ENCODE measurements around the gene TAOK3.

DNA sequence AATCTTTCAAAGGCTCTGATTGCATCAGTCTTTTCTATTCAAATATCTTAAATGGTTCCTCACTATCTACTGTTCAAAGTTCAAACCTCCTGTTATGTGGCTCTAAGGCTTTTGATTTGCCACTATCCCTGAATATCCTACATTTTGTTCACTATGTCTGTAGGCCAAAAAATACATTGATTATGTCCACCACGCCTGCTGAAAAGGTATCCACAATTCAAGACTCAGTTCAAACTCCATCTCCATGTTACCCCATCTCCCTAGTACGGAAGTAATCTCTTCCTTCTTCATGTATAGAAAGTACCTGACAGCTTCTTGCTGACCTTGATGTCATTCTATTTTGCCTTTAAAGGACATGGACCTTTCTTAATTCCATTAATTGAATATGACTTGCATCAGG, 24.8 kb downstream of the TAOK3 start:
- TF ChIP-seq, protein P1, sequence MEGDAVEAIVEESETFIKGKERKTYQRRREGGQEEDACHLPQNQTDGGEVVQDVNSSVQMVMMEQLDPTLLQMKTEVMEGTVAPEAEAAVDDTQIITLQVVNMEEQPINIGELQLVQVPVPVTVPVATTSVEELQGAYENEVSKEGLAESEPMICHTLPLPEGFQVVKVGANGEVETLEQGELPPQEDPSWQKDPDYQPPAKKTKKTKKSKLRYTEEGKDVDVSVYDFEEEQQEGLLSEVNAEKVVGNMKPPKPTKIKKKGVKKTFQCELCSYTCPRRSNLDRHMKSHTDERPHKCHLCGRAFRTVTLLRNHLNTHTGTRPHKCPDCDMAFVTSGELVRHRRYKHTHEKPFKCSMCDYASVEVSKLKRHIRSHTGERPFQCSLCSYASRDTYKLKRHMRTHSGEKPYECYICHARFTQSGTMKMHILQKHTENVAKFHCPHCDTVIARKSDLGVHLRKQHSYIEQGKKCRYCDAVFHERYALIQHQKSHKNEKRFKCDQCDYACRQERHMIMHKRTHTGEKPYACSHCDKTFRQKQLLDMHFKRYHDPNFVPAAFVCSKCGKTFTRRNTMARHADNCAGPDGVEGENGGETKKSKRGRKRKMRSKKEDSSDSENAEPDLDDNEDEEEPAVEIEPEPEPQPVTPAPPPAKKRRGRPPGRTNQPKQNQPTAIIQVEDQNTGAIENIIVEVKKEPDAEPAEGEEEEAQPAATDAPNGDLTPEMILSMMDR (IDR thresholded peaks at IDR 0.05), result no peak
- no peak for TF ChIP-seq POLR2A (IDR thresholded peaks at IDR 0.05)

All from Peyer's patch (tissue), 4 donors.